ENCODE measurements around the gene PRDX6.
A peak's percentile ranks its signal among the peaks of the same experiment; 100 is the strongest.

Gene PRDX6

GRCh38 chr1:173477286-173478093 is at the start of gene PRDX6:
Gene PRDX6, plus strand, starts transcription at chr1:173477335. Its CDS starts 63 bp downstream, at chr1:173477398.
- peak within 1 kb of the TSS; percentile 92 for H3K9ac ChIP-seq (ENCODE audit: low read depth, low read length)
- H3K4me3 ChIP-seq (ENCODE audit: low read length), result peak within 1 kb of the TSS; percentile 91
- no peaks in the 10 kb centered on the region for H3K27me3 ChIP-seq (ENCODE audit: insufficient read depth, low read length)
- H3K4me1 ChIP-seq (ENCODE audit: insufficient read depth, low read length), result peaks cover 12% of the 10 kb centered on the region; the same call in 1 of the 2 replicates
- peaks cover 41% of the 10 kb centered on the region for H3K36me3 ChIP-seq (ENCODE audit: insufficient read depth, low read depth, low read length)
- no peaks in the 10 kb centered on the region for H3K9me3 ChIP-seq (ENCODE audit: insufficient read depth, low read depth, low read length)
- peak within 1 kb of the TSS; percentile 86 for H3K27ac ChIP-seq (ENCODE audit: low read length)

- Histone ChIP-seq H3K9ac (ENCODE audit: low read depth, low read length) (peak overlapping the region; percentile 50; the same call in 1 of the 2 replicates), H3K27ac (ENCODE audit: low read length) (peak overlapping the region; percentile 30), H3K36me3 (ENCODE audit: insufficient read depth, low read depth, low read length) (no peaks in the 10 kb centered on the region), H3K9me3 (ENCODE audit: insufficient read depth, low read depth, low read length) (no peaks in the 10 kb centered on the region), H3K4me3 (ENCODE audit: low read length) (peak overlapping the region; percentile 50), H3K27me3 (ENCODE audit: insufficient read depth, low read length) (no peaks in the 10 kb centered on the region), H3K4me1 (ENCODE audit: insufficient read depth, low read length) (peaks cover 24% of the 10 kb centered on the region)
Measured at GRCh38 chr1:173429471-173430402, 47.4 kb upstream of the PRDX6 start.

DNA sequence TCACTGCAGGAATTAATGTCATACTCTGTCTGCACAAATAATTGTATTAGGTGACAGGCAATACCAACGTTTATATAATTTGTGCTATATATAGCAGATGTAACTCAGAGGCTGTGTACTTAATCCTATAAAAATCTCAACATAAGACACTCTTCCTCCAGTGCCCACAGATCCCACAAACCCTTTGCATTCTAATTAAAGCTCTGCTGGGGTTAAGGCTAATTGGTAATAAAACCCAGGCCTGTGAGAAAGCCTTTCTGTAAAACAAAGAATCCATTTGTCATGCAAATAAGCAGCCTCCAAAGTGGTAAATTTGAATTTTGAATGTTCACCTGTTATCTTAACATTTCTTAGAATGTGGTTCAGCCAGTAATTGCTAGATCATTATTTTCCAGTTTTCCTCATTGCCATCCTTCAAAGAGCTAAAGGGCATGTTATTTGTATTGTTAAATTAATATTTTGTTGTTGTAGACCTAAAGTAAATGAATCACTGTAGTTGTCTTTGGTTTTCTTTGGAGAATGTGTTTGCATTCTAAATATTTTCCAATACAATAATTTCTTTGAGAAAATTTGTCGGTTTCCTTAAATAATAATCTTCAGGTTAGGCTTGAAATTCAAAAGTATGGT is 46.3 kb upstream of the PRDX6 start:
- Histone ChIP-seq H3K27ac (ENCODE audit: low read length) (no peak overlapping the region), H3K4me3 (ENCODE audit: low read length) (peak overlapping the region; percentile 50), H3K9ac (ENCODE audit: low read depth, low read length) (peak overlapping the region; percentile 50; the same call in 1 of the 2 replicates), H3K36me3 (ENCODE audit: insufficient read depth, low read depth, low read length) (no peaks in the 10 kb centered on the region), H3K4me1 (ENCODE audit: insufficient read depth, low read length) (peaks cover 20% of the 10 kb centered on the region), H3K27me3 (ENCODE audit: insufficient read depth, low read length) (no peaks in the 10 kb centered on the region), H3K9me3 (ENCODE audit: insufficient read depth, low read depth, low read length) (no peaks in the 10 kb centered on the region)

- Histone ChIP-seq H3K9me3 (ENCODE audit: insufficient read depth, low read depth, low read length) (no peaks in the 10 kb centered on the region), H3K4me3 (ENCODE audit: low read length) (peak overlapping the region; percentile 50; the same call in 1 of the 2 replicates), H3K27me3 (ENCODE audit: insufficient read depth, low read length) (no peaks in the 10 kb centered on the region), H3K27ac (ENCODE audit: low read length) (no peak overlapping the region), H3K36me3 (ENCODE audit: insufficient read depth, low read depth, low read length) (no peaks in the 10 kb centered on the region), H3K9ac (ENCODE audit: low read depth, low read length) (peak overlapping the region; percentile 44; the same call in 1 of the 2 replicates), H3K4me1 (ENCODE audit: insufficient read depth, low read length) (peaks cover 20% of the 10 kb centered on the region)
Measured at GRCh38 chr1:173431304-173432045, 45.7 kb upstream of the PRDX6 start.

- Histone ChIP-seq H3K4me1 (ENCODE audit: insufficient read depth, low read length) (peaks cover 20% of the 10 kb centered on the region; the same call in 1 of the 2 replicates), H3K36me3 (ENCODE audit: insufficient read depth, low read depth, low read length) (no peaks in the 10 kb centered on the region), H3K27ac (ENCODE audit: low read length) (no peak overlapping the region), H3K9me3 (ENCODE audit: insufficient read depth, low read depth, low read length) (no peaks in the 10 kb centered on the region), H3K9ac (ENCODE audit: low read depth, low read length) (no peak overlapping the region), H3K27me3 (ENCODE audit: insufficient read depth, low read length) (no peaks in the 10 kb centered on the region), H3K4me3 (ENCODE audit: low read length) (no peak overlapping the region)
Measured at GRCh38 chr1:173432331-173432730, 44.8 kb upstream of the PRDX6 start.

DNA sequence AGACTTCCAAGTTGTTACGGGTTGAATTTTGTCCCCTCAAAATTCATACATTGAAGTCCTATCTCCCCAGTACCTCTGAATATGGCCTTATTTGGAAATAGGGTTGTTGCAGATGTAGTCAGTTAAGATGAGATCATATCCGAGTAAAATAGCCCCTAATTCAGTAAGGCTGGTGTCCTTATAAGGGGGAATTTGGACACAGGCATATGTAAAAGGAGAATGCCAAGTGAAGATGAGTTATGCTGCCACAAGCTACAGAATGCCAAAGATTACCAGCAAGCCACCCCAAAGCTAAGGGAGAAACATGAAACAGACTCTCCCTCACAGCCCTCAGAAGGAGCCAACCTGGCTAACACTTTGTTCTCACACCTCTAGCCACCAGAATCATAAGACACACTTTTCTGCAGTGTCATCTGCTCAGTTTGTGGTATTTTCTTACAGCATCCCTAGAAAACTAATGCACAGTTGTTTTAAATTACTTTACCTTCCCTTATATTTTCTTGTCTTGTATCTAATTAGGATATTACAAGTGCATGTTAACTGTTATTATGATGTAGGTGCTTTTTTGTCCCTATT is 43.3 kb upstream of the PRDX6 start:
- Histone ChIP-seq H3K4me1 (ENCODE audit: insufficient read depth, low read length) (peaks cover 21% of the 10 kb centered on the region; the same call in 1 of the 2 replicates), H3K27me3 (ENCODE audit: insufficient read depth, low read length) (no peaks in the 10 kb centered on the region), H3K27ac (ENCODE audit: low read length) (no peak overlapping the region), H3K9me3 (ENCODE audit: insufficient read depth, low read depth, low read length) (no peaks in the 10 kb centered on the region), H3K9ac (ENCODE audit: low read depth, low read length) (no peak overlapping the region), H3K4me3 (ENCODE audit: low read length) (no peak overlapping the region), H3K36me3 (ENCODE audit: insufficient read depth, low read depth, low read length) (no peaks in the 10 kb centered on the region)

DNA sequence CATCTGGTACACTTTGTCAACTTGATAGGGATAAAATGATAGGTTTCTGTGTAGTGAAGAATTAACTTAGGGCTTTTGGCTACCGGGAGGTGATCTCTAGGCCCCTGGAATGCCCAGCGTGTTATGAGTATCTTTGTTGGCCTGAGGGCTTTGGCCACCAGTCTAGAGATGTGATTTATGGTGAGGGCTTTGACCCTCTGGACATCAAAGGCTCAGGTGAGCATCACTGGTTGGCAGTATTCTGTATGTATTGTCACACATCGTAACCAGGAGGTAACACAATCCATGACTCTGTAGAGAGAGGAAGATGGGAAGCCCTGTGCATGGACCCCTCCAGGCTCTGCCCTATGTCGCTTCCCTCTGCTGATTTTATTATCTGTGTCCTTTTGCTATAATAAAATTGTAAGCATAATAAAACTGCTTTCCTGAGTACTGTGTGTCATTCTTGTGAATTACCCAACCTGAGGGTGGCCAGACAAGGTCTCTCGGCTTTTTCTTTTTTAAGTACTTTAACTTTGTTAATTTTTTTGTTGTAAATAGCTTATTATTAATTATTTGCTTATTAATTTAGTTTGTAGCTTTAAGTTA is 40.2 kb upstream of the PRDX6 start:
- Histone ChIP-seq H3K4me1 (ENCODE audit: insufficient read depth, low read length) (peaks cover 7% of the 10 kb centered on the region; the same call in 1 of the 2 replicates), H3K4me3 (ENCODE audit: low read length) (no peak overlapping the region), H3K9ac (ENCODE audit: low read depth, low read length) (no peak overlapping the region), H3K27ac (ENCODE audit: low read length) (no peak overlapping the region), H3K36me3 (ENCODE audit: insufficient read depth, low read depth, low read length) (no peaks in the 10 kb centered on the region; the same call in 1 of the 2 replicates), H3K27me3 (ENCODE audit: insufficient read depth, low read length) (no peaks in the 10 kb centered on the region), H3K9me3 (ENCODE audit: insufficient read depth, low read depth, low read length) (no peaks in the 10 kb centered on the region)

DNA sequence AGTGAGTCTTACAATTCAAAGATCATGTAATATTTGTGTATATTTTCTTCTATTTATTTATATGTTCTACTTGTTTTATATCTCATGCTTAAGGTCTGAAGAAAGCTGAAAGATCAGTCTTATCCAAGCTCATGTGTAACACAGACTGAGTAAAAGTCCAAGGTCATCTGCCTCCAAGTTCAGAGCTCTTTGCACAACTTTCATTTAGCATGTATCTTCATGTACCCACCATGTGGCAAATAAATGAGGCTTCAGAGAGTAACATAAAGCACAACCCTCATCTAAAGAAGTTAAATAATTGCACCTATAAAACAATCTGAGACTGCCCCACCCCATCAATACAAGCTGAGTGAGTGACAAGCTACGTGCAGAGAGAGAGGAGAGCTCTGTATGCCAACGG is 38.5 kb upstream of the PRDX6 start:
- Histone ChIP-seq H3K4me1 (ENCODE audit: insufficient read depth, low read length) (peaks cover 11% of the 10 kb centered on the region; the same call in 1 of the 2 replicates), H3K9ac (ENCODE audit: low read depth, low read length) (no peak overlapping the region), H3K36me3 (ENCODE audit: insufficient read depth, low read depth, low read length) (no peaks in the 10 kb centered on the region; the same call in 1 of the 2 replicates), H3K27me3 (ENCODE audit: insufficient read depth, low read length) (no peaks in the 10 kb centered on the region), H3K9me3 (ENCODE audit: insufficient read depth, low read depth, low read length) (no peaks in the 10 kb centered on the region), H3K27ac (ENCODE audit: low read length) (no peak overlapping the region), H3K4me3 (ENCODE audit: low read length) (no peak overlapping the region)

DNA sequence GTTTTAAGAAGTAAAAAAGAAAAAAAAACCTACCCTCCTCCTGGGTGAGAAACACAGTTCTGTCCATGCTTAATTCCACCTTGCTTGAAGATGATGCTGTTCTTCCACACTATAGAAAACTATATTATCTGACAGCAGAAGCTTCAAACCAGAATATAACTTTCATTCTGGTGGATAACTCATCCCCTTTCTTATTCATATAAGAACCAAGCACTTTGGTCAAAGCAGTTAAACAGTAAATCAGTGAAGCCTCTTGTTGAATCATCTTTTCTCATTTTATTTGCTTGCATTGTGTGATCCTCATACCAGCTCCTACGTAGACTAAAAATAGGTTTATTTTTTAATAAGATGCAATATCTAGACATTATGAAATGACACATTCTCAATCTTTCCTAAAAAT is 36.7 kb upstream of the PRDX6 start:
- no peak overlapping the region for H3K4me3 ChIP-seq (ENCODE audit: low read length)
- no peak overlapping the region for H3K9ac ChIP-seq (ENCODE audit: low read depth, low read length)
- no peaks in the 10 kb centered on the region for H3K9me3 ChIP-seq (ENCODE audit: insufficient read depth, low read depth, low read length)
- no peaks in the 10 kb centered on the region; the same call in 1 of the 2 replicates for H3K36me3 ChIP-seq (ENCODE audit: insufficient read depth, low read depth, low read length)
- H3K27me3 ChIP-seq (ENCODE audit: insufficient read depth, low read length), result no peaks in the 10 kb centered on the region
- H3K4me1 ChIP-seq (ENCODE audit: insufficient read depth, low read length), result peaks cover 27% of the 10 kb centered on the region
- no peak overlapping the region for H3K27ac ChIP-seq (ENCODE audit: low read length)

GRCh38 chr1:173444757-173445156 is 32.4 kb upstream of the PRDX6 start:
- Histone ChIP-seq H3K27ac (ENCODE audit: low read length) (peak overlapping the region; percentile 59), H3K4me3 (ENCODE audit: low read length) (peak overlapping the region; percentile 15; the same call in 1 of the 2 replicates), H3K9me3 (ENCODE audit: insufficient read depth, low read depth, low read length) (peaks cover 15% of the 10 kb centered on the region), H3K27me3 (ENCODE audit: insufficient read depth, low read length) (no peaks in the 10 kb centered on the region), H3K4me1 (ENCODE audit: insufficient read depth, low read length) (peaks cover 37% of the 10 kb centered on the region), H3K9ac (ENCODE audit: low read depth, low read length) (peak overlapping the region; percentile 56; the same call in 1 of the 2 replicates), H3K36me3 (ENCODE audit: insufficient read depth, low read depth, low read length) (peaks cover 7% of the 10 kb centered on the region; the same call in 1 of the 2 replicates)
